HG03565 (cell line): ENCODE results near the gene TMCC2.

Experiments
- ATAC-seq: cut with Tn5 transposase; IDR thresholded peaks from one replicate; pipeline ENCODE4 v1.9.1; 2021; ENCODE audit warnings: mild to moderate bottlenecking, moderate library complexity; ENCODE audit not compliant: unreplicated experiment

Gene TMCC2

GRCh38 chr1:205298191-205298994 is 70.6 kb downstream of the TMCC2 start:
- ATAC-seq, result no peak

- ATAC-seq, result no peak
These were observed 72.4 kb downstream of the TMCC2 start for GRCh38 chr1:205300149-205300548.

- no peak for ATAC-seq
These were observed 73.6 kb downstream of the TMCC2 start for GRCh38 chr1:205301205-205301821.

DNA sequence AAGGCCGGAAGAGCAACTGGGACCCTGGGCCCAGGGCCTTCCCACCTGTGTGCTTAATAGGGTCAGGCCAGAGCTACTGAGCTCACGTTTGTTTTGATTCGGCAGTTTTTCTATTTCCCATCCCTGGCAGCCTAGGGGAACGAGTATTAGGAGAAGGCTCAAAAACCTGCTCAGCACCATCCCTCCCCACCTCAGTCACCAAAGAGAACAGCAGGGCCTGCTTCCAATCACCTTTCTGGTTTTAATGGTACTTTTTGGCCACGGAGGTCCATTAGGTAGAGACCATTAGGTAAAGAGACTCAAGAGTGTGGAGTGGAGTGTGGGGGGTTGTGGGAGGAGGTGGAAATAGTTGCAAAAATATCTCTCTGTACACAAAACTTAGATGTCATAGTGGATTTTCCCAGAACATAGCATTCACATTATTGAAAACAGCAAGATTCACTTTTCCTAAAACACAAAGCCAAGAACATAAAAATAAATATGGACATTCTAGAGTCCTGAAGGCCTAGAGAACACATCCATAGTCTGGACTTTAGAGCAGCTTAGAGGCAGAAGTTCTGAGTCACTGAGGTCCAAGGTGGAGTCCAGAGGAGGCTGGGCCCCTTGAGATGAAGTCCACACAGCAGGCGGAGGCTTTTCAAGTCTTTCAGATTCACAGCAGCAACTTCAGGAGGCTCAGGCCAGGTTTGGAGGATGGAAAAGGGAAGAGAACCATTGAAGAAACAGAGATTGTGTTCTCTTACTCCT is 74.3 kb downstream of the TMCC2 start:
- ATAC-seq, result no peak

DNA sequence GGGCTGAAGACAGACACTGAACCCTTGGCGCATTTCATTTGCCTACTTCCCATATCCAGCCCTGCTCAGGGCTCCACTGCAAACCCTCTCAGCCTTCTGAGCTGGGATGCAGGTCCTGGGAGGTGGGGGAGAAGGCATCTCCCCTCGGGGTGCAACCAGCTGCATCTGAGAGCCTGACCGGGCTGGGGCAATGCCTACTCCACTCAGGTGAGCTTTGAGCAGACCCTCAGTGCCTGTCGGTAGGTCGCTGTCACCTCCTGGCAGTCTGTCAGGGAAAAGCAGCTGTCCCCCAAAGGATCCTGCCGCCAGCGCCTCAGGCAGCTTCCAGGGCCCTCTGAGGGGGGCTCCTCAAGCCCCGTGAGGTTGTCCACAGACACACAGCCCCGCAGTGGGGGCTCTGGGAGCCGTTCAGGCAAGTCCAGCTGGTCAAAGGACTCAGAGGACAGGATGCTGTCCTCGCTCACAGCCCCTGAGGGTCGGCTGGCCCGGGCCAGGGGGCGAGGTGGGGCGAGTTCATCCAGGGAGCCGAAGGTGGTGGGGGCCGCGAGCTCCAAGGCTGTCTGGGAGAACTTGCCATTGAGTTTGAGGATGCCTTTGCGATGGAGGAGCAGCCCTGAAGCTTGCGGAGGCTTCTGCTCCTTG is 75.6 kb downstream of the TMCC2 start:
- ATAC-seq, result no peak

- no peak for ATAC-seq
These were observed 76.4 kb downstream of the TMCC2 start for GRCh38 chr1:205304046-205304694.

- no peak for ATAC-seq
These were observed 76.9 kb downstream of the TMCC2 start for GRCh38 chr1:205304695-205305070.

- no peak for ATAC-seq
These were observed 79.3 kb downstream of the TMCC2 start for GRCh38 chr1:205306929-205307566.

DNA sequence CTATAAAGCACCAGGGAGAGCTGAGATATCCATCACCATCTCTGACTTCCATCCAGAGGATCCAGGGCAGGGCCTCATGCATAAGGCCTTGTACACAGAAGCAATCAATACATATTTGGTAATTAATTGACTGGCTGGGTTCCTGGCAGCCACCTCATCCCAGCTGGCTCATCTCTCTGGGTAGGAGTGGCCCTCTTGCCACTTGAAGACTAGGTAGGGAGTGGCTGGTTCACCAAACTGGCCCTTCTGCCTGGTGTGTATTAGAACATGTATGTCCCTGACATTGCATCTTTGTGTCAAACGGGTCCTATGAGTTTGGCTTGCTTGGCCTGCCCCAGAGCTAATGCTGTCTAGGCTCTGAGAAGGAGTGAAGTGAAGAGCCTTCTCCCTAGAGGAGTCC is 82.0 kb downstream of the TMCC2 start:
- no peak for ATAC-seq

DNA sequence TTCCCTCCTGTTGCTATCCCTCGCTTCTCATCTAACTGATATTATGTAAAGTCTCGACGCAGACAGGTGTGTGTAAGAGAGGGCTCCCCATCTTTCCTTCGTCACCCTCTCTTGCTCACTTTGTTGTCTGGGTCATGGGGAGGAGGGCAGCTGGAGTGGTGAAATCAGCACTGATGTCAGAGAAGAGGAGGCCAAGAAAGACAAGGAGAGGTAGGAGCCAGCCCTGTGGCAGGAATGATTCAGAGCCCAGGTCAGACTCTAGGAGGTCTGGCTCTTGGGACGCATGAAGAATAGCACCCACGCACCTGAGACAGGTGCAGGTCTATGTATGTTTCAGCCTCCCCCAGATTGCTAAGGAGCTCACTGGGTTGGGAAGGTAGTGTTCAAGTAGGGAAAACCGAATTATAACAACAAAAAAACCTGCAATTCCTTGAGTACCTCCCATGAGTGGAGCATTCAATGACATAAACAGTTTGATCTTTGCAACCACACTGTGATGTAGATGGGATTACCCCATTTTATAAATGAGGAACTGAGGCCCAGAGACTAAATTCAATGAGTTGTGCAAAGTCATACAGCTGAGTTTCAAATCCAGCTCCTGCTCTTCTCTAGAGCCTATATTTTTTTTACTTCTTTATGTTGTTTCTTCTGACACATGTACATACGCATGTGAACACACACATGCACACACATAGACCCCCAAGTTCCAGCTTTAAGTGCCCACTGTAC is 83.4 kb downstream of the TMCC2 start:
- ATAC-seq, result no peak

GRCh38 chr1:205312866-205313562 is 85.3 kb downstream of the TMCC2 start:
- no peak for ATAC-seq

DNA sequence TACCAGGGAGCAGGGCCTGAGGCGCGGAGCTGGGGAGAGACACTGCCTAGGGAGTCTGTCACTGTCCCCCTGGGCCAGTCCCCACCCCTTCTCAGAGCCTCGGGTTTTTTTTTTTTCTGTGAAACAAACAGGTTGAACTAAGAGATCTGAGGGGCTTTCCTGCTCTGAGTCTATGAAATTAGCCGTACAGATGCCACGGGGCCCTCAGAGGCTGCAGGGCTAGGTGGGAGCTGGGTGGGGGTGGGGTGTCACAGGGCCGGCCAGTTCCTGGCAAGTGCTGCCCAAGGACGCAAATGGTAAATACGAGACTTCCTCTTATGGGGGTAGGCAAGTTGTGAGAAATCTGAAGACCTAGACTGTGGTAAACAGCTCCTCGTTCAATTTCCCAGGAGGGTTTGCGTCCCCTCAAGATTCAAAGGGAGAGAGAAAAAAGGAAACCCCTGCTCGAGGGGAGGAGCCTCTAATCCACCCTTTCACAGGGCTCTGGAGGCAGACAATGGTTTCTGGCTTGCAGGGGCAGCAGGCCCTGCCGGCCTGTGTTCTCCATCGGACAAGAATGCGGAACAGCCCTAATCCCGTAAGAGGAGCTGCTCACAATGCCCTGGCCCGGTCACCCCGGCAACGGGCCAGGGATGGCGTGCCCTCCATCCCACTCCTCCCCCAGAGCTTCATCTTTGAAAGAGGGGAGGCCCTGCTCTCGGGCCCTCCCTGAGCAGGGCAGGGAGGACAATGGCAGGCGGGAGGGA is 86.0 kb downstream of the TMCC2 start:
- no peak for ATAC-seq

DNA sequence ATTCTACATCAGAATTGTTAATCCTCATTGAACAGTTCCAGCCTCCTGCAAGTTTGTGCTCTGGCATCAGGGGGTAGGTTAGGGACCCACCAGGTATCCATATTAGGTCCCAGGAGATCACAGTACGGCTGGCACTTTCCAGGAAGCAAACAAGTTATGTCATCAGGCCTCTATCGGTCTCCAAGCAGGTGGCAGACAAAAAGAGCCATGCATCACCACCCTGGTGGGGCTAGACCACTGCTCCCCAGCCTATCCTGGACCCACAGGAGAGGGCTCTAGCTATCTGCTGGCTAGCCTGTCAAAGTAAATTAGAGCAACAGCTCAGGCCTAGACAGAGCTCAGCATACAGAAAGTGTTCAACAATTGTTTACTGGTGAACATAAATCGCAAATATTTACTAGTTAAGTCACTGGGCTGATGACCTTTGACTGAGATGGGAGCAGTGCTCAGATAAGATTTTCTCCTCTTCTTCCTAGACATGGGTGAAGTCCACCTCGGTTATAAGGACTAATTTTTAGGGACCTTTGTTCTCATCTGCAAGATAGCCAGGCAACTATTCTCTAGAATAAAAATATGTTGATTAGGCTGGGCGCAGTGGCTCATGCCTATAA is 87.4 kb downstream of the TMCC2 start:
- no peak for ATAC-seq

DNA sequence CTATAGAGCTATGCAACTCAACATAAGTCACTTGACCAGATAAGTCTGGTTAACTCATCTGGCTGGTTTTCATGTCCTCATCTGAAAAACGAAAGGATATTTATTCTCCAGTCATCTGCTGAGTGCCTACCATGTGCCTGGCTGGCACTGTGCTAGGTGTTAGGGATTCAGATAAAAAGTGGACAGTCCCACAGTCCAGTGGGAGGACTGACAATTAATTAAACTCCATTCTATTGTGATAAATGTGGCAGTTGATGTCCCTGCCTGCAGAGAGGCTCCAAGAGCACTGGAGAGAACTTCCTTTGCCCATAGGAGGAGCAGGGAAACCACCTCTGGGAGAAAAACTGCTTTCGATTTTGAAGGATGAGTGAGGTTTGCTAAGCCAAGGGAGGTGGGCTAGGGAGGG is 88.4 kb downstream of the TMCC2 start:
- no peak for ATAC-seq

DNA sequence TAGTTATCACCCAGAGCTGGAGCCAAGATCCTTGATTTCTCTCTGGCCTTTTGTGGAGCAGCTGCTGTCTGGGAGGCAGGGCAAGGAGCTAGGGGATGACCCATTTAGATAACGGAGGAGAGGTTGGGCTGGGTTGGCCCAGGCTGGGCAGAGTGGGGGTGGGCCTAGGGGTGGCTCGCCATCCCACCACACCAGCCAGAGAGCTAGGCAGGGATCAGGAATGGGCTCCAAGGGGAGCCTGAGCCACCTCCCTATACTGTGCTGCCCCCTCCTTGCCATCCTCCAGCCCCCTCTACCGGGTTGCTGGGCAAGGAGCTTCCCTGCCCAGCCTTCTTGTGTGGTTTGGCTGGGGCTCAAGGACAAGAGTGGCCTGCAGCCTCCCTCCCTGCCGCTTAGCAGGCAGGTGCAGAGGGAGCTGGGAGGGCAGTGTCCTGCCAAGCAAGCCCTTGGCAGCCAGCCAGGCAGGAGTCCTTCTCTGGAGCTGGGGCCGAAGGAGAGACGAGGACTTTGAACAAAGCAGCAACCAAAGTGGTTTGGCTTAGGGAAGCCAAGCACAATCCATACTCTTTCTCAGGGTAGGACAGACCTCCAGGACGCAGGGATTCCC is 89.7 kb downstream of the TMCC2 start:
- ATAC-seq, result no peak

DNA sequence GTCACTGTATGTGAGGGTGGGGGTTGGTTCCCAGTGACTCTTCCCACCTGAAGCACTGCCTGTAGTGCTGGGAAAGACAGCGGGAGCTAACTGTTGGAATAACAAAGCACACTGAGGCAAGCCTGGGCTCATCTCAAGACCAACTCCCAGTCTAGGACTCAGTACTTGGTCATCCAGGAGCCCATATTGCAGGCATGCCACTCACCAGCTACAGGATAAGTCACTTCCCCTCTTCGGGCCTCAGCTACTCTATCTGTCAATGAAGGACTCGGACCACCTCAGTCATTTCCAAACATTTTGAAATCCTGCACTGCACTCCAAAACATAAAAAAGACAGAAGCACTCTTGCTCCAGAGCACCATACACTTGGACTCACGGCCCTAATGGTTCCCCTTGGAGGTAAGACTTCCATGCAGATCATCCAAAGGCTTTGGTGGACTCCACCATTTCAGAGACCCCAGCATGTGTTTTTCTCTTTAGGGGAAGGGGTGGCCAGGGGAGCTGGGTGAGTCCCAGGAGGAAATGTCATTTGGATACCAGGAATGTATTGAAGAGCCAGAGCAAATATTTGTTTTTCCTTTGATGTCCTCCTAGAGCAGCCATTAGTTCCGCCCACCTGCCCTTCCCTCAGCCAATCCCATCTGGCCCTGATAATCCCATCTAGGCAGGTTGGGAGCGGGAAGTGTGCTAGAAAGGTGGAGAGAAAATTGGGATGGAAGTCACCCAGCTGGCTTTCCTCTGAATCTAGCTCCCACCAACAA is 90.7 kb downstream of the TMCC2 start:
- ATAC-seq, result no peak
